Activated CD4-positive, alpha-beta T cell treated with anti-CD3 and anti-CD28 coated beads for 24 hours (primary cell): ENCODE results near the gene GNB2.
"Not testable (repeated sequence)": the region's sequence is repeated elsewhere in the genome, so short reads cannot be mapped to it uniquely, and the experiment has no call there.

Experiments used
- DNase-seq, 2 donors: peaks; one replicate each; pipeline ENCODE4 v3.0.0-alpha.2; 2020; ENCODE audit warnings: low read depth in 2 of 2

GNB2 gene

DNA sequence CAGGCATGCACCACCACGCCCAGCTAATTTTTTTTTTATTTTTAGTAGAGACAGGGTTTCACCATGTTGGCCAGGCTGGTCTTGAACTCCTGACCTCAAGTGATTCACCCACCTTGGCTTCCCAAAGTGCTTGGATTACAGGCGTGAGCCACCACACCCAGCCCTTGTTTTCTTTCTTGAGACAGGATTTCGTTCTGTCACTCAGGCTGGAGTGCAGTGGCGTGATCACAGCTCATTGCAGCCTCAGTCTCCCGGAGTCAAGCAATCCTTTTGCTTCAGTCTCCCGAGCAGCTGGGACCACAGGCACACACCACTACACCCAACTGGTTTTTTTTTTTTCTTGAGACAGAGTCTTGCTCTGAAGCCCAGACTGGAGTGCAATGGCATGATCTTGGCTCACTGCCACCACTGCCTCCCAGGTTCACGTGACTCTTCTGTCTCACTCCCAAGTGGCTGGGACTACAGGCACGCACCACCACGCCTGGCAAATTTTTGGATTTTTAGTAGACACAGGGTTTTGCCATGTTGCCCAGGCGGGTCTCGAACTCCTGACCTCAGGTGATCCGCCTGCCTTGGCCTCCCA is 11.3 kb upstream of the GNB2 start:
- DNase-seq, result not testable (repeated sequence)

- DNase-seq, result no peak
These were observed 8.3 kb upstream of the GNB2 start for GRCh38 chr7:100665168-100665726.

DNA sequence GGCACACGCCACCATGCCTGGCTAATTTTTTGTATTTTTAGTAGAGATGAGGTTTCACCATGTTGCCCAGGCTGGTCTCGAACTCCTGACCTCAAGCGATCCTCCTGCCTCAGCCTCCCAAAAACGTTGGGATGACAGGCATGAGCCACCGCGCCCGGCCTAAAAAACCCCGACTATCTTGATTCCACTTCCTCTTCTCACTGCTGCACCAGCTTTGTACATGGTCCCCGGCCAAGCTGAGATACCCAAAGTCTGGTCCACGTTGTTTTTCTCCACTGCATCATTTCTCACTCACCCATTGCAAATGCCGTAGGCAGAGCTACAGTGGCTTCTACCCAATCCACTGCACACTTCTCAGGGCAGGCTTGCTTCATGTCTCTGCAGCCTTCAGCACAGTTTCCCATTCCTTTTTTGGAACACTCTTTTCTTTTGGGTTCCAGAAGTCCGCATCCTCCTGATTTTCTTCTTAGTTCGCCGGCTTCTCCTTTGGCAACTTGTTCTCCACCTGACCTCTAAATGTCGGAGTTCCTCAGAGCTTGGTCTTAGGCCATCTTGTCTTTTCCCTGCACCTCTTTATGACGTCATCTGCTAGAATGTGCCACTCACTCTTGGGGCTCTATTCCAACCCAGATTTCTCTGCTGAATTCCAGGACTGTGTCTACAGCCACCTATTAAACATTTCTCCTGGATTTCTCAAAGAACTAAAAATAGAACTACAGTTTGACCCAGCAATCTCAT is 6.0 kb upstream of the GNB2 start:
- no peak for DNase-seq

- no peak for DNase-seq
These were observed 5.5 kb upstream of the GNB2 start for GRCh38 chr7:100668069-100668449.

GRCh38 chr7:100669106-100669505 is 4.4 kb upstream of the GNB2 start:
- not testable (repeated sequence) for DNase-seq

DNA sequence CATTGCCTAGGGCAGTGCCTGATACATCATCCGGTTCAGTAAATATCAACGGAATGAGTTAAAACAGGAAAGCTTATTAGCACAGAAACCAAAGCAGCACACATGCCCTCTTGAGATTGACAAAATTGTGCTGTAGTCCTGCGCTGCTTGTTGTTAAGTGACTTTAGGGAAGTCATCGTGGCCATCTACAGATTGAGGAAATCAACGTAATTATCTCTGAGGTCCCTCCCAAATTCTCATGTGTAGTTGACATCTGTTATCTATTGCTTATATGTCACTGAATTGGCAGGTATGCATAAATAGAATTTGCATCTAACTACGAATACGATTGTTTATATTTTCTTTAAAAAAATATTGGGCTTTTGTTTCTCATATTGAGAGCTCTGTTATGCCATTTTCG is 3.5 kb upstream of the GNB2 start:
- no peak for DNase-seq

DNA sequence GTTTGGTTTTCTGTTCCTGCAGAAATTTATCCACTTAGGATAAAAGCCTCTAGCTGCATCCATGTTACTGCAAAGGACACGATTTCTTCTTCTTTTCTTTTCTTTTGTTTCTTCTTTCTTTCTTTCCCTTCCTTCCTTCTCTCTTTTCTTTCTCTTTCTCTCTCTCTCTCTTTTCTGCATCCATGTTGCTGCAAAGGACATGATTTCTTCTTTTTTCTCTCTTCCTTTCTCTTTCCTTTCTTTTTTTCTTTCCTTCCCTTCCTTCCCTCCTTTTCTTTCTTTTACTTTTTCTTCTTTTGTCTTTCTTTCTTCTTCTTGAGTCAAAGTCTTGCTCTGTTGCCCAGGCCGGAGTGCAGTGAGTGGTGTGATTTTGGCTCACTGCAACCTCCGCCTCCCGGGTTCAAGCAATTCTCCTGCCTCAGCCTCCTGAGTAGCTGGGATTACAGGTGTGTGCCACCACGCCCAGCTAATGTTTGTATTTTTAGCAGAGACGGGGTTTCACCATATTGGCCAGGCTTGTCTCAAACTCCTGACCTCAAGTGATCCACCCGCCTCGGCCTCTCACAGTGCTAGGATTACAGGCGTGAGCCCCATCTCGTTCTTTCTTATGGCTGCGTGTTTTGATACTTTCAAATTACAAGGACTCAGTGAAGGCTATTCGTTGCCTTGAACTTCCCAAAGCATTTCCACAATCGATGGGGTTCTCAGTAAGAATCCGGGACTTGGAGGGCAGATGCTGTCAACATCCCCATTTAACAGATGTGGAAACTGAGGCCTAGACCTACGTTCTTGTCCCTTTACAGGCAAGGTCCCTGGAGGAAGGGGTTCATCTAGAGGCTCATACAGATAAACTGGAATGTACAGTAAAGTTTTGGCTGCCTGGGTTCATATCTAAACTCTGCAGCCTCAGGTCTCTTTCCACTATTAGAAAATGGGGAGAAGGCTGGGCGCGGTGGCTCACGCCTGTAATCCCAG is 1.9 kb upstream of the GNB2 start:
- no peak for DNase-seq

DNA sequence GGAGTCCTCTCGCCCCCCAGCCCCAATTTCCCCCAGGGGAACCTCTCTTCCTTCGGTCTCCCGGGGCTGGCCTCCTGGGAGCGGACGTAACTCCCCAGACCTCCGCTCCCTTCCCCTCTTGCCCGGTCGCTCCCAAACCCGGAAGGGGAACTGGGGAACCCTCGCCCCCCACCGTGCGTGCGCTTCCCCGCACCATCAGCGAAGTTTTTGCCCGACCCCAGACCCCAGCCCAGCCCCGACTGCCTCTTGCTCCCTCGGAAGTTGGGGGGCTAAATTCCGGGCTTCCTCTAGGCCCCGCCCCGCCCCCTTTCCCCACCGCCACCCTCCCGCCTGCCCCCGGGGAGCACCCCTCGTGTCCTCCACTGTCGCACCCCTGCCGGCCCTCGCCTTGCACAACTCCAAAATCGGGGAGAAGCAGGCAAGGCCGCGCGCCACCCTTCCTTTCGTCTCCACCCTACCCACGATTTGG is 436 bp downstream of the GNB2 start:
- DNase-seq, result no peak

DNA sequence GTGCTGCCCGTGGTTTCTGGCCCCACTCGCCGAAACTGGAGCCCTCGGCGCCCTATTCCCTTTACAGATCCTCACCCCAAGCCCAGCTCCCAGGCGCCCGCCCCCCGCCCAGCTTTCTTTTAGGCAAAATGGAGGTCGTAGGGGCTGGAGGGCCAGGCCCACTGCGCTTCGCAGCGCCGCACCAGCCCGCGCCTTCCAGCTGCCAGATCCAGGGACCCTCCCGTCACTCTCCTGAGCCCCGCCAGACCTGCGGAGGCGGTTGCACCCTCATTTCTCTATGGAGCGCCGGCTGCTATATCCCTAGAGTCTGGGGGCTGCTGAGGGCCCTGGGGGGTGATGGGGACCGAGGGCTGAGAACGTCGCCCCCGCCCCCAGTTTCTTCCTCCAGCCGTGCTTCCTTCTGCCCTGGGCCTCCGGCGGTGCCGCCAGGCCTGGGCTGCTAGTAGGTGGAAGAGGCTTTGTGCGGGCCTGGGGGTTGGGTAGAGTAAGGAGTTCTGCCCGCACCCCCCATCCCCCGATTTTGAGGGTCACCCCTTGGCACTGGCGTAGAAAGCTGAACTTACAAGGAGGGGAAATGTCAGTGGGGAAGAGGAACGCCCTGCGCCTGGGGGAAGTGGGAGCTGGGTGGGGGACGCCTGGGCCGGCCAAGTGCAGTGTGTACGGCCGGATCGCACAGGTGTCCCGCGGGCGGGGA is 1.0 kb downstream of the GNB2 start:
- DNase-seq, result no peak

GRCh38 chr7:100675105-100675451 is 1.5 kb downstream of the GNB2 start:
- DNase-seq, result no peak

GRCh38 chr7:100675581-100676350 is 2.2 kb downstream of the GNB2 start:
- peak; percentile 57 to 70 for DNase-seq

- DNase-seq, result no peak
These were observed 3.2 kb downstream of the GNB2 start for GRCh38 chr7:100676501-100677306.

DNA sequence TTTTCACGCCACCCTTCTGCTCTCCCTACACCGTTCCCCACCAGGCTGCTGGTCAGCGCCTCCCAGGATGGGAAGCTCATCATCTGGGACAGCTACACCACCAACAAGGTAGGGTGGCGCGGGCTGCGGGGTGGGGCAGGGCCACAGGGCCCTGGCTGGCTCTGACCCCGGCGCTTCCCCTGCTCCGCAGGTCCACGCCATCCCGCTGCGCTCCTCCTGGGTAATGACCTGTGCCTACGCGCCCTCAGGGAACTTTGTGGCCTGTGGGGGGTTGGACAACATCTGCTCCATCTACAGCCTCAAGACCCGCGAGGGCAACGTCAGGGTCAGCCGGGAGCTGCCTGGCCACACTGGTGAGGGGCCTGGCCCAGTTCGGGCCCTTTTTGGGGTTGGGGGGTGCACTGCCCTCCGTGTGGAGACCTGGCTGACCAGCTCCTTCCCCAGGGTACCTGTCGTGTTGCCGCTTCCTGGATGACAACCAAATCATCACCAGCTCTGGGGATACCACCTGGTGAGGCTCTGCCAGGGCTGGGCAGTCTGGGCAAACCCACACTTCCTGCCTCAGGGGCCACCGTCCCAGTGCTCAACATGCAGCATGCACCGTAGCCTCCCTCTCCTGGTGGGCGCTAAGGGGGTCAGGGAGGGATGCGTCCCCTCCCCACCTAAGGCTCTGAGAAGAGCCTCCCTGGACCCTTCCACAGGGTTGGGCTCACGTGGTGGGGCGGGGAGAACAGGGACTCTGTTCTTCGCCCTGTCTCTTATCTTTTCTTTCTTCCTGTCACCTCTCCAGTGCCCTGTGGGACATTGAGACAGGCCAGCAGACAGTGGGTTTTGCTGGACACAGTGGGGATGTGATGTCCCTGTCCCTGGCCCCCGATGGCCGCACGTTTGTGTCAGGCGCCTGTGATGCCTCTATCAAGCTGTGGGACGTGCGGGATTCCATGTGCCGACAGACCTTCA is 4.0 kb downstream of the GNB2 start:
- DNase-seq, result no peak

GRCh38 chr7:100678291-100678984 is 4.9 kb downstream of the GNB2 start:
- DNase-seq, result no peak

GRCh38 chr7:100679129-100679926 is 5.8 kb downstream of the GNB2 start:
- no peak for DNase-seq

- no peak for DNase-seq
These were observed 6.5 kb downstream of the GNB2 start for GRCh38 chr7:100679927-100680575.
